Measurements from ENCODE around the gene HEXIM1. TPM values are rescaled to one million over a fixed set of nuclear protein-coding genes. Genes with fewer than 3 reads are reported as not detected.
"Not testable (repeated sequence)": the region's sequence is repeated elsewhere in the genome, so short reads cannot be mapped to it uniquely, and the experiment has no call there.

Gene HEXIM1
- total RNA-seq, 2 donors from 2014 or later = 34.5 to 67.1 TPM

DNA sequence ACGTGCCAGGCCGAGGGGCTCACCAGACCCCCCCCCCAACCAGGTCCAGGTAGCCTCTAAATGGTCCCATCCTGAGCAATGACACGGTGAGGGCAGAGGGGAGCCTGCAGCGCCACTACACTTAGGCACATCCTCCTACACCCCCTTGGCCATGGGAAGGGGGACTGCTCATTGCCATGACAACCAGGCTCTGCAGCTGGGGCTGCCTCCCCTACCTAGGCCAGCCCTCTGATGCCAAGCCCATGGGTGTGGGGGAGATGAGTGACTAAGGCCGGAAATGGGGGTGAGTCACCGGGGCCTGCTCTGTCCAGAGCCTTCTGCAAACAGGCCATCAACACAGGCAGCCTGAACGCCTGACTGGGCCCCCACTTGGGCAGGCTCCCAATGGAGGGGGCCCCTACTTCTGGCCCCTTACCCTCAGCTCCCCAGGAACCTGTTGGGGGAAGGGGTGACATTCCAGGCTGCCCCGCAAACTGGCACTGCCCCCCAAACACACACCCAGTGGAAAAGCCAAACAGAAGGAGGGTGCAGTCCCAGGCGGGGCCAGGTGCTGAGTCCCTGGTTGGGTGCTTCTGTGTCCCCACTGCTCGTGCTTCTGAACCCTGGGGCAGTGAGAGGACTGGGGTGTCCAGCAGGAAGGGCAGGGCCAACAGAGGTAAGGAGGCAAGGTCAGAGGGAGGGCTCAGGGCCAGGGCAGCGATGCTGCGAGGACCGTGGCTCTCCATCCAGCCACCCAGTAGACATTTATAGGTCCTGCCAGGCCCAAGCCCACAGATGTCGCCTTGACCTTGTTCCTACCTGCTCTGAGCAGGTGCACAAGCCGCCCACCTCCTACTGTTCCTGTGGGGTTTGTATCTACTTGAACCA is 24.1 kb upstream of the HEXIM1 start:
- intact Hi-C loops (cut with DNase I) = no loop called here
- H3K27me3 ChIP-seq (replicated peaks; ENCODE audit: insufficient read depth) = no peaks in the 10 kb centered on the region
- peaks cover 5% of the 10 kb centered on the region for H3K4me1 ChIP-seq (replicated peaks)
- H3K36me3 ChIP-seq = no peaks in the 10 kb centered on the region
- H3K9me3 ChIP-seq = no peaks in the 10 kb centered on the region
- H3K4me3 ChIP-seq = no peak overlapping the region
- no peak for DNase-seq (ENCODE audit: low spot score)
- H3K27ac ChIP-seq = no peak overlapping the region
- TF ChIP-seq, protein P1, sequence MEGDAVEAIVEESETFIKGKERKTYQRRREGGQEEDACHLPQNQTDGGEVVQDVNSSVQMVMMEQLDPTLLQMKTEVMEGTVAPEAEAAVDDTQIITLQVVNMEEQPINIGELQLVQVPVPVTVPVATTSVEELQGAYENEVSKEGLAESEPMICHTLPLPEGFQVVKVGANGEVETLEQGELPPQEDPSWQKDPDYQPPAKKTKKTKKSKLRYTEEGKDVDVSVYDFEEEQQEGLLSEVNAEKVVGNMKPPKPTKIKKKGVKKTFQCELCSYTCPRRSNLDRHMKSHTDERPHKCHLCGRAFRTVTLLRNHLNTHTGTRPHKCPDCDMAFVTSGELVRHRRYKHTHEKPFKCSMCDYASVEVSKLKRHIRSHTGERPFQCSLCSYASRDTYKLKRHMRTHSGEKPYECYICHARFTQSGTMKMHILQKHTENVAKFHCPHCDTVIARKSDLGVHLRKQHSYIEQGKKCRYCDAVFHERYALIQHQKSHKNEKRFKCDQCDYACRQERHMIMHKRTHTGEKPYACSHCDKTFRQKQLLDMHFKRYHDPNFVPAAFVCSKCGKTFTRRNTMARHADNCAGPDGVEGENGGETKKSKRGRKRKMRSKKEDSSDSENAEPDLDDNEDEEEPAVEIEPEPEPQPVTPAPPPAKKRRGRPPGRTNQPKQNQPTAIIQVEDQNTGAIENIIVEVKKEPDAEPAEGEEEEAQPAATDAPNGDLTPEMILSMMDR (IDR thresholded peaks at IDR 0.05) = no peak
- peak; percentile 38 for TF ChIP-seq POLR2A (IDR thresholded peaks at IDR 0.05)
- WGBS = 67% methylated on average over 14 of the region's 15 CpGs

DNA sequence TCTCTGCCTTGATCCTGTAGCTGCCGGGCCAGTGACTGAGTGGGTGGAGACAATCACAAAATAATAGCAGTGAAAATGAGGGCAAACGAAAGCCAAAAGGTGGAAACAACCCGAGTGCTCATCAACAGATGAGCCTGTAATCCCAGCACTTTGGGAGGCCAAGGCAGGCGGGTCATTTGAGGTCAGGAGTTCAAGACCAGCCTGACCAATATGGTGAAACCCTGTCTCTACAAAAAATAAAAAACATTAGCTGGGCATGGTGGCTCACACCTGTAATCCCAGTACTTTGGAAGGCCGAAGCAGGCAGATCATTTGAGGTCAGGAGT is 23.5 kb upstream of the HEXIM1 start:
- WGBS = 52% methylated on average over 5 of the region's 5 CpGs
- H3K4me3 ChIP-seq; H3K36me3 ChIP-seq; DNase-seq (ENCODE audit: low spot score); H3K27me3 ChIP-seq (replicated peaks; ENCODE audit: insufficient read depth); H3K9me3 ChIP-seq; intact Hi-C loops (cut with DNase I); H3K4me1 ChIP-seq (replicated peaks); H3K27ac ChIP-seq: not testable (repeated sequence)

DNA sequence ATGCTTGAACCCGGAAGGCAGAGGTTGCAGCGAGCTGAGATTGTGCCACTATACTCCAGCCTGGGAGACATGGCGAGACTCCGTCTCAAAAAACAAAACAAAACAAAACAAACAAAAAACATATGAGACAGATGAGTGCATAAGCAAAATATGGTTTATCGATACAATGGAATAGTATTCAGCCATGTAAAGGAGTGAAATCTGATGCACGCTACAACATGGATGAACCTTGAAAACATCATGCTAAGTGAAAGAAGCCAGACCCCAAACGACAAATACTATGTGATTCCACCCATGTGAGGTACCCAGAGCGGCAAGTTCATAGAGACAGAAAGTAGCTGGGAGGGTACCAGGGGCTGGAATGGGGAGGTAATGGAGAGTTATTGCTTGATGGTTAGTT is 22.8 kb upstream of the HEXIM1 start:
- no peak overlapping the region for H3K4me3 ChIP-seq
- no peaks in the 10 kb centered on the region for H3K9me3 ChIP-seq
- TF ChIP-seq POLR2A (IDR thresholded peaks at IDR 0.05) (no peak), POLR2AphosphoS5 (IDR thresholded peaks at IDR 0.05) (no peak)
- TF ChIP-seq, protein P1 (IDR thresholded peaks at IDR 0.05) = no peak
- WGBS = 97% methylated on average over 8 of the region's 8 CpGs
- no peaks in the 10 kb centered on the region for H3K27me3 ChIP-seq (replicated peaks; ENCODE audit: insufficient read depth)
- no peaks in the 10 kb centered on the region for H3K36me3 ChIP-seq
- H3K27ac ChIP-seq = no peak overlapping the region
- peaks cover 5% of the 10 kb centered on the region for H3K4me1 ChIP-seq (replicated peaks)
- intact Hi-C loops (cut with DNase I) = no loop called here
- no peak for DNase-seq (ENCODE audit: low spot score)

DNA sequence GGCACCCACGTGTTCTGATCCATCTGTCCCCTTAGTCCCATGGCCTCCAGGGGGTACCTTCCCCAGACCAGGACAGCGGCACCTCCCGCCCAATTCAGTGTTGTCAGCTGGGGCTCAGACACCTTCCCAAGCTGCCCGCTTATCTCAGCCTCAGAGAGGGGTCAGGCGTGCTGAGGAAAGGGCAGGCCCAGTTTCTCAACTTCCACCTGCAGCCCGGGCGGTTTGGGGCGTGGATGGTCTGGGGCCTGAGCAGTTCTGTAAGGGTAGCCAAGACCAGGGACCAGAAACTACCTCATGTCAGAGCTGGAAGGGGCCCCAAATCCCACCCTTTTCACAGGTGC is 21.1 kb upstream of the HEXIM1 start:
- no peaks in the 10 kb centered on the region for H3K9me3 ChIP-seq
- H3K27ac ChIP-seq = peak overlapping the region; percentile 75 to 82
- DNase-seq (ENCODE audit: low spot score) = no peak
- TF ChIP-seq, protein P1 (IDR thresholded peaks at IDR 0.05) = no peak
- TF ChIP-seq POLR2A (IDR thresholded peaks at IDR 0.05) (no peak), POLR2AphosphoS5 (IDR thresholded peaks at IDR 0.05) (no peak)
- no peaks in the 10 kb centered on the region for H3K36me3 ChIP-seq
- peaks cover 5% of the 10 kb centered on the region for H3K4me1 ChIP-seq (replicated peaks)
- H3K4me3 ChIP-seq = no peak overlapping the region
- intact Hi-C loops (cut with DNase I) = no loop called here
- no peaks in the 10 kb centered on the region for H3K27me3 ChIP-seq (replicated peaks; ENCODE audit: insufficient read depth)
- 81% methylated on average over 8 of the region's 8 CpGs for WGBS

DNA sequence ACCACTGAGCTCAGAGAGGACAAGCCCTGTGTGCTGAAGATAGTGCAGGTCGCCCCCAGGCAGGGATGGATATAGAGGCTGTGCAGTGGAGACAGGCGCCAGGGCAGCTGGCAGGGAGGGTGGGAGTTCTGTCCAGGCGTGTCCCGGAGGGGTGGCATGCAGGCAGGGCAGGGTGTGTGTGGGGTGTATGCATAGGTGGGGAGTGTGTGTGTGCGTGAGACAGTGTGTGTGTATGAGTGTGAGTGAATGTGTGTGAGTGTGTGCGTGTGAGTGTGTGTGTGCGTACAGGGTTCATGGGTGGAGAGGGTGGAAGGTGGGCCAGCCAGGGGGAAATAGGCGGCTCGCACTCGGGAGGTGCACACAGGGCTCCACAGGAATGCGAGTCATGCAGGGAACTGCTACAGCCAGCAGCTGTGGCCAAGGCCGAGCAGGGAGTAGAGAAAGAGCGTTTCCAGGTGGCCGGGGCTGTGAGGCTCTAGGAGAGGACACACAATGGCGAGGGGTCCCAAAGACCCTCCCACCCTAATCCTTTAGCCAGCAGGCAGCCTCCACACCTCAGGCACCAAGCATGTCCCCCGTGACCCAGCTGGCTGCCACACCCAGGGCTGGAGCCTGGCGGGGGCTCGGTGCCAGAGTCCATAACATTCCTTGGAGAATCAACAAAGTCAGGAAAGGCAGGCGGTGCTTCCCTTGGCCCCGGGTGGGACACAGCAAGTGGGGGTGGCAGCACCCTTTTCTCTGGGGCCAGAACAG is 20.6 kb upstream of the HEXIM1 start:
- Histone ChIP-seq H3K4me1 (replicated peaks) (peaks cover 5% of the 10 kb centered on the region), H3K27me3 (replicated peaks; ENCODE audit: insufficient read depth) (no peaks in the 10 kb centered on the region), H3K27ac (peak overlapping the region; percentile 75 to 82), H3K9me3 (no peaks in the 10 kb centered on the region), H3K36me3 (no peaks in the 10 kb centered on the region), H3K4me3 (no peak overlapping the region)
- peak; percentile 60 for DNase-seq (ENCODE audit: low spot score)
- intact Hi-C loops (cut with DNase I) = no loop called here
- 14% methylated on average over 20 of the region's 20 CpGs for WGBS
- TF ChIP-seq POLR2AphosphoS5 (IDR thresholded peaks at IDR 0.05) = peak; percentile 60
- TF ChIP-seq, protein P1 (IDR thresholded peaks at IDR 0.05) = no peak

Data from prostate gland (tissue), 2 donors.